HepG2 (cell line): ENCODE measurements around the gene ZNF22. TPM values are rescaled to one million over a fixed set of nuclear protein-coding genes. Genes with fewer than 3 reads are reported as not detected.

ENCODE experiments used
- ARNT2 ChIP-seq: sonication (generic); formaldehyde crosslinking; IDR thresholded peaks from 2 replicates; pipeline ENCODE4 v1.8.0; 2022; ENCODE audit warnings: mild to moderate bottlenecking, low read depth, missing genetic modification reagents, moderate library complexity
- DPF2 ChIP-seq: sonication (generic); formaldehyde crosslinking; IDR thresholded peaks from 2 replicates; pipeline ENCODE4 v1.4.0; 2020; ENCODE audit warnings: mild to moderate bottlenecking, low read depth, missing genetic modification reagents, borderline replicate concordance
- GABPB1 ChIP-seq: IDR thresholded peaks from 2 replicates; pipeline ENCODE4 v1.6.1; 2016; ENCODE audit warnings: mild to moderate bottlenecking, missing genetic modification reagents, moderate library complexity, missing compliant biosample characterization
- KAT7 ChIP-seq: IDR thresholded peaks from 2 replicates; pipeline ENCODE4 v1.6.1; 2018; ENCODE audit warnings: borderline replicate concordance, missing compliant biosample characterization
- KLF16 ChIP-seq, 2 experiments: sonication (generic) in 1 of 2; formaldehyde crosslinking in 1 of 2; IDR thresholded peaks; 2 replicates each; pipeline versions ENCODE4 v1.6.1 to v1.8.0; 2016 to 2023; ENCODE audit warnings: missing genetic modification reagents in 2 of 2, missing compliant biosample characterization in 1 of 2
- KMT2A ChIP-seq: sonication (generic); formaldehyde crosslinking; IDR thresholded peaks from 2 replicates; pipeline ENCODE4 v1.4.0; 2020; ENCODE audit warnings: missing genetic modification reagents
- MLLT10 ChIP-seq: sonication (generic); formaldehyde crosslinking; IDR thresholded peaks from 2 replicates; pipeline ENCODE4 v1.4.0; 2020; ENCODE audit warnings: missing genetic modification reagents
- MTA1 ChIP-seq: sonication (generic); formaldehyde crosslinking; IDR thresholded peaks from 2 replicates; pipeline ENCODE4 v1.4.0; 2020; ENCODE audit warnings: missing genetic modification reagents, mild to moderate bottlenecking, borderline replicate concordance
- RXRB ChIP-seq: IDR thresholded peaks from 2 replicates; pipeline ENCODE4 v1.6.1; 2016; ENCODE audit warnings: borderline replicate concordance, missing genetic modification reagents, missing compliant biosample characterization
- SOX5 ChIP-seq: IDR thresholded peaks from 2 replicates; pipeline ENCODE4 v1.6.1; 2016; ENCODE audit warnings: borderline replicate concordance
- SOX6 ChIP-seq, 2 experiments: fragments of 450-650 bp in 1 of 2; sonication (generic) in 1 of 2; formaldehyde crosslinking in 1 of 2; IDR thresholded peaks; 2 replicates each; pipeline versions ENCODE4 v1.4.0 to v1.6.1; 2017 to 2020; ENCODE audit warnings: antibody characterized with exemption in 1 of 2, mild to moderate bottlenecking in 1 of 2, missing genetic modification reagents in 1 of 2
- SP140L ChIP-seq: sonication (generic); formaldehyde crosslinking; IDR thresholded peaks from 2 replicates; pipeline ENCODE4 v1.4.0; 2020; ENCODE audit warnings: missing genetic modification reagents, borderline replicate concordance
- SSRP1 ChIP-seq: IDR thresholded peaks from 2 replicates; pipeline ENCODE4 v1.6.1; 2016; ENCODE audit warnings: control low read depth
- SUZ12 ChIP-seq: fragments of 150-350 bp; IDR thresholded peaks from 2 replicates; pipeline ENCODE4 v1.6.1; 2014; ENCODE audit warnings: low read depth, low read length
- ZBTB39 ChIP-seq: sonication (generic); formaldehyde crosslinking; IDR thresholded peaks from 2 replicates; pipeline ENCODE4 v1.5.0; 2020; ENCODE audit warnings: missing genetic modification reagents
- ZBTB42 ChIP-seq: sonication (generic); formaldehyde crosslinking; IDR thresholded peaks from 2 replicates; pipeline ENCODE4 v1.5.0; 2020; ENCODE audit warnings: mild to moderate bottlenecking, missing genetic modification reagents
- ZNF225 ChIP-seq: sonication (generic); formaldehyde crosslinking; IDR thresholded peaks from 2 replicates; pipeline ENCODE4 v1.4.0; 2020; ENCODE audit warnings: mild to moderate bottlenecking, missing genetic modification reagents
- ZNF232 ChIP-seq: sonication (generic); formaldehyde crosslinking; IDR thresholded peaks from 2 replicates; pipeline ENCODE4 v1.4.0; 2020; ENCODE audit warnings: missing genetic modification reagents, borderline replicate concordance
- ZNF350 ChIP-seq: sonication (generic); formaldehyde crosslinking; IDR thresholded peaks from 2 replicates; pipeline ENCODE4 v1.4.0; 2020; ENCODE audit warnings: mild to moderate bottlenecking, low read depth, missing genetic modification reagents, borderline replicate concordance
- ZNF550 ChIP-seq: sonication (generic); formaldehyde crosslinking; IDR thresholded peaks from 2 replicates; pipeline ENCODE4 v1.4.0; 2020; ENCODE audit warnings: mild to moderate bottlenecking, missing genetic modification reagents, borderline replicate concordance
- ZNF615 ChIP-seq: sonication (generic); formaldehyde crosslinking; IDR thresholded peaks from 2 replicates; pipeline ENCODE4 v1.5.0; 2020; ENCODE audit warnings: mild to moderate bottlenecking, missing genetic modification reagents, borderline replicate concordance
- ZNF724P ChIP-seq: sonication (generic); formaldehyde crosslinking; IDR thresholded peaks from 2 replicates; pipeline ENCODE4 v1.8.0; 2022; ENCODE audit warnings: missing genetic modification reagents, borderline replicate concordance
- ZNF737 ChIP-seq: sonication (generic); formaldehyde crosslinking; IDR thresholded peaks from 2 replicates; pipeline ENCODE4 v1.5.0; 2020; ENCODE audit warnings: missing genetic modification reagents, mild to moderate bottlenecking, borderline replicate concordance
- ZNF772 ChIP-seq: sonication (generic); formaldehyde crosslinking; IDR thresholded peaks from 2 replicates; pipeline ENCODE4 v1.5.0; 2020; ENCODE audit warnings: mild to moderate bottlenecking, missing genetic modification reagents
- polyA plus RNA-seq, 8 experiments: library from polyadenylated mRNA; depleted of rRNA in 3 of 8; stranded (reverse) in 7 of 8; unstranded in 1 of 8; fragments of >200 nt; fragmentation: Illumina TruSeq in 4 of 8; extraction: Trizol in 4 of 8; gene quantifications; 2 replicates each; pipeline versions ENCODE4 v1.2.1 to v1.2.3, GENCODE V29; 2011 to 2016; ENCODE audit warnings: low read depth in 4 of 8, missing spikeins in 1 of 8, mixed read lengths in 1 of 8; ENCODE audit not compliant: insufficient read depth in 1 of 8
- total RNA-seq, 5 experiments: library from RNA; depleted of rRNA; stranded (reverse); fragments of >200 nt; fragmentation: Illumina TruSeq; extraction: Trizol; gene quantifications; 2 replicates each; pipeline ENCODE4 v1.2.3, GENCODE V29; 2016; ENCODE audit warnings: low read depth in 1 of 5
- TF ChIP-seq, protein P1 (sequence below): sonication (generic); formaldehyde crosslinking; IDR thresholded peaks from 2 replicates; pipeline ENCODE4 v1.4.0; 2020; ENCODE audit warnings: missing genetic modification reagents

ZNF22 gene
- total and polyA plus RNA-seq, 2 of the 13 experiments (the other 11 are each of a cell fraction or from before 2014, with no cell fraction given): 0.40 to 1.3 TPM

GRCh38 chr10:44978570-44979280 is 22.0 kb upstream of the ZNF22 start, which contains the start of gene DEPP1 (continued):
- TF ChIP-seq, protein P1, sequence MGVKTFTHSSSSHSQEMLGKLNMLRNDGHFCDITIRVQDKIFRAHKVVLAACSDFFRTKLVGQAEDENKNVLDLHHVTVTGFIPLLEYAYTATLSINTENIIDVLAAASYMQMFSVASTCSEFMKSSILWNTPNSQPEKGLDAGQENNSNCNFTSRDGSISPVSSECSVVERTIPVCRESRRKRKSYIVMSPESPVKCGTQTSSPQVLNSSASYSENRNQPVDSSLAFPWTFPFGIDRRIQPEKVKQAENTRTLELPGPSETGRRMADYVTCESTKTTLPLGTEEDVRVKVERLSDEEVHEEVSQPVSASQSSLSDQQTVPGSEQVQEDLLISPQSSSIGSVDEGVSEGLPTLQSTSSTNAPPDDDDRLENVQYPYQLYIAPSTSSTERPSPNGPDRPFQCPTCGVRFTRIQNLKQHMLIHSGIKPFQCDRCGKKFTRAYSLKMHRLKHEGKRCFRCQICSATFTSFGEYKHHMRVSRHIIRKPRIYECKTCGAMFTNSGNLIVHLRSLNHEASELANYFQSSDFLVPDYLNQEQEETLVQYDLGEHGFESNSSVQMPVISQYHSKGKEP (CRISPR knock-in tag): 0 out of 2 replicates have a peak, but pooled peaks have one; percentile 86
- TF ChIP-seq SUZ12 (peak; percentile 3; the same call in 1 of the 2 replicates), ARNT2 (CRISPR knock-in tag) (peak; percentile 91; the same call in 1 of the 2 replicates), KAT7 (CRISPR knock-in tag) (peak; percentile 41; the same call in 1 of the 2 replicates), ZNF737 (CRISPR knock-in tag) (no peak), ZNF225 (peak; percentile 53; the same call in 1 of the 2 replicates), SSRP1 (CRISPR knock-in tag) (peak; percentile 96), GABPB1 (peak; percentile 58), MLLT10 (CRISPR knock-in tag) (no peak), SOX6 (IDR thresholded peaks at IDR 0.05) (no peak), SOX6 (CRISPR knock-in tag; IDR thresholded peaks at IDR 0.05) (peak; percentile 89), ZNF615 (CRISPR knock-in tag) (peak; percentile 75; the same call in 1 of the 2 replicates), KMT2A (peak; percentile 51), SOX5 (CRISPR knock-in tag) (peak; percentile 90; the same call in 1 of the 2 replicates), KLF16 (CRISPR knock-in tag; IDR thresholded peaks at IDR 0.05) (peak; percentile 66 to 99; a peak in 2 of 4 replicates), ZNF724P (CRISPR knock-in tag) (peak; percentile 74; the same call in 1 of the 2 replicates), ZBTB42 (CRISPR knock-in tag) (peak; percentile 92), ZBTB39 (CRISPR knock-in tag) (no peak), DPF2 (CRISPR knock-in tag) (peak; percentile 63; the same call in 1 of the 2 replicates), MTA1 (CRISPR knock-in tag) (peak; percentile 45; the same call in 1 of the 2 replicates), RXRB (peak; percentile 96), SP140L (CRISPR knock-in tag) (no peak), ZNF350 (CRISPR knock-in tag) (peak; percentile 91), ZNF232 (CRISPR knock-in tag) (peak; percentile 78; the same call in 1 of the 2 replicates), ZNF772 (CRISPR knock-in tag) (peak; percentile 91), ZNF550 (no peak; the same call in 1 of the 2 replicates)
